Heart left ventricle (tissue), 13 donors: ENCODE data around the gene CRIM1.

Experiments used
- CTCF ChIP-seq, 12 donors: fragments of 200-600 bp; sonication (generic) in 4 of 12; IDR thresholded peaks; one replicate each; pipeline versions ENCODE4 v1.5.0 to v1.8.0; 2018 to 2022; ENCODE audit warnings: antibody characterized with exemption in 12 of 12, mild to moderate bottlenecking in 5 of 12
- POLR2A ChIP-seq, 2 donors: fragments of 450-650 bp; IDR thresholded peaks; one replicate each; pipeline ENCODE4 v1.6.1; 2017; ENCODE audit warnings: antibody characterized with exemption in 2 of 2, mild to moderate bottlenecking in 2 of 2, moderate library complexity in 2 of 2
- donor health status: ischemic (EF 13 %, LVEDD 7.1; RV severe dilation, severe dysfunction).
- donor health status: DM: no; HTN: yes; CAD: no.
- donor health status: DM: no; HTN: no; CAD: no.
- donor health status: ischemic (EF 25% LVEDD 6.9; RV normal size, moderate dysfunction).
- donor health status: ischemic (EF 25% LVEDD 5.7; RV mildly dilated, moderate dysfunction).
- donor health status: ischemic (EF 35%, LVEDD 5.7; RV mildly dilated, moderate dysfunction).
- donor health status: nonischemic (EF 11% LVEDD 7.7; RV severe dilation, severe dysfunction).
- donor health status: DM: yes; HTN: yes; CAD: no.
- donor health status: PGD.
- donor health status: ischemic (EF 29% LVEDD 5.4; RV normal size, mild dysfunction).
- donor health status: nonischemic (EF 23%, LVEDD 6.1; RV moderate dilation, normal function).

GRCh38 chr2:36359067-36359466 lies 3.5 kb downstream of the CRIM1 start:
- TF ChIP-seq CTCF (IDR thresholded peaks at IDR 0.05) (peak in 9 of 12 donors; percentile 14 to 47 (median 37)), POLR2A (IDR thresholded peaks at IDR 0.05) (no peak)
